Breast epithelium (tissue), 3 donors: ENCODE data around the gene TSSK3.

Experiments
- POLR2A ChIP-seq: fragments of 450-650 bp; IDR thresholded peaks from one replicate; pipeline ENCODE4 v1.6.1; 2016; ENCODE audit warnings: antibody characterized with exemption, mild to moderate bottlenecking, moderate library complexity
- TF ChIP-seq, protein P1 (sequence below), 3 donors: fragments of 450-650 bp; IDR thresholded peaks; one replicate each; pipeline ENCODE4 v1.5.1; 2016 to 2017; ENCODE audit warnings: antibody characterized with exemption in 3 of 3, mild to moderate bottlenecking in 3 of 3, moderate library complexity in 3 of 3

- TF ChIP-seq POLR2A = no peak
- TF ChIP-seq, protein P1, sequence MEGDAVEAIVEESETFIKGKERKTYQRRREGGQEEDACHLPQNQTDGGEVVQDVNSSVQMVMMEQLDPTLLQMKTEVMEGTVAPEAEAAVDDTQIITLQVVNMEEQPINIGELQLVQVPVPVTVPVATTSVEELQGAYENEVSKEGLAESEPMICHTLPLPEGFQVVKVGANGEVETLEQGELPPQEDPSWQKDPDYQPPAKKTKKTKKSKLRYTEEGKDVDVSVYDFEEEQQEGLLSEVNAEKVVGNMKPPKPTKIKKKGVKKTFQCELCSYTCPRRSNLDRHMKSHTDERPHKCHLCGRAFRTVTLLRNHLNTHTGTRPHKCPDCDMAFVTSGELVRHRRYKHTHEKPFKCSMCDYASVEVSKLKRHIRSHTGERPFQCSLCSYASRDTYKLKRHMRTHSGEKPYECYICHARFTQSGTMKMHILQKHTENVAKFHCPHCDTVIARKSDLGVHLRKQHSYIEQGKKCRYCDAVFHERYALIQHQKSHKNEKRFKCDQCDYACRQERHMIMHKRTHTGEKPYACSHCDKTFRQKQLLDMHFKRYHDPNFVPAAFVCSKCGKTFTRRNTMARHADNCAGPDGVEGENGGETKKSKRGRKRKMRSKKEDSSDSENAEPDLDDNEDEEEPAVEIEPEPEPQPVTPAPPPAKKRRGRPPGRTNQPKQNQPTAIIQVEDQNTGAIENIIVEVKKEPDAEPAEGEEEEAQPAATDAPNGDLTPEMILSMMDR (IDR thresholded peaks at IDR 0.05) = no peak
Measured at GRCh38 chr1:32411261-32411660, 48.9 kb downstream of the TSSK3 start.
